ENCODE measurements around the gene ALDH18A1.

The ALDH18A1 gene

DNA sequence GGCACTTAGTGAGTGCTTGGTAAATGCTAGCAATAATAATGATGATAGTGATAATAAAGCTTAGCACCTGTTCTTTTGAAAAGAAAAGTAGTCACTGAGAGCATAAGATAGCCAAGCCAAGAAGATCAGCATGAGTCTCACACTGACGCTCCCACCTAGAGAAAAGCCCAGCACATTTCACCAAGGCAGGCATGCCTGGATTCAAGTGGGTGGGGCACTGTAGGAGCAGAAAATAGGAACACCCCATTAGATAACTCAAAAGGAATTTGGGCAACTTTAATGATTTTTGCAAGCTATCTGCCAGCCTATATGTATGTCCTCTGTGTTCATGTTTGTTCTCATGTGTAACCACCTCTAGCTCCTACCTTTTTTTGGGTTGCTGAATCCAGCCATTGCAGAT lies 77.2 kb downstream of the ALDH18A1 start:
- no peak for DNase-seq (ENCODE audit: low read depth, low spot score)

DNA sequence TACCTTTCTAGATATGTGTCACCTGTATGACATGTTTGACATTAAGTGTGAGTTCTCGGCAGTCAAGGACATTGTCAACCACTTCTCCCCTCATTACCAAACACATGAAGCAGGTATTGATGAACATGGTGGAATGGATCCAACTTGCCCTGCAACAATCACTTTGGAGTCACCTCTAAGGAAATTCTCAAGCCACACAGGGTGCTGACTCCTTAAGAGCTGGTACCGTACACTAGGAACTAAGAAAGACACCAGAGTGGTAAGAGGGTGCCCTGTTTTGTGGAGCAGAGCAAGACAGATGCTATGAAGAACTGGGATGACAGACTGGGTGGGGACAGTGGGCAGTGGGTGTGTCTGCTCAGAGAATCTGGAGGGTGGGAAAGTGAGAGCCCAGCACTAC lies 77.9 kb downstream of the ALDH18A1 start:
- no peak for DNase-seq (ENCODE audit: low read depth, low spot score)

DNA sequence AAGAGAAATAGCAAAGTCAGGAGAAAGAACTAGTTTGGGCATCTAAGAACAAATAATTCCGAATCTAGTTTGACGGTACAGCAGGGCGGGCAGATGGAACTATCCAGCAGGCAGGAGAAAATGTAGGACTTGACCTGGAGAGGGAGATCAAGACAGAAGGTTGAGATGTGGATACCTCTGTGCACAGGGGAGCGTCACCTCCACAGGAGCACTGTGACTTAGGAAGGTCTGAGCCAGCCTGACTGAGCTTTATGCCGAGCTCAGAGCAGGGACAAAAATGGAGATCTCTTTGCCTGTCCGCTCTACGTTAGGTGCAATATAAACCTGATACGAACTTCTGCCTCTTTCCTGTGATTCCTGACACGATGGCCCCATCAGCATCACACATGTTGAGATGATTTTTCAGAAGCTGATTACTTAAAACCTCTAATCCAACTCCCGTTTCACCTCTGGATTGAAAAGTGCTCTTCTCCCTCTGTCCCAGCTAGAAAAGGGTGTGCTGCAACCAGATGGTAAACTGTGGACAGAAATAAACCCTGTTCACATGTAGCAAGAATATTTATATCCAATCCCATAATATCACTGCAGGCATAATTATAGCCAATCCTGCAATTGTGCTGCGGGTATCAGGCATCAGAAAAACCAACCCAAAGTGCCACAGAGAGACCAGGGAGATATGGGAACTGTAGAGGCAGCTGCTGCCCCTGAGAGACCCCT lies 81.7 kb downstream of the ALDH18A1 start:
- DNase-seq (ENCODE audit: low read depth, low spot score): no peak

DNA sequence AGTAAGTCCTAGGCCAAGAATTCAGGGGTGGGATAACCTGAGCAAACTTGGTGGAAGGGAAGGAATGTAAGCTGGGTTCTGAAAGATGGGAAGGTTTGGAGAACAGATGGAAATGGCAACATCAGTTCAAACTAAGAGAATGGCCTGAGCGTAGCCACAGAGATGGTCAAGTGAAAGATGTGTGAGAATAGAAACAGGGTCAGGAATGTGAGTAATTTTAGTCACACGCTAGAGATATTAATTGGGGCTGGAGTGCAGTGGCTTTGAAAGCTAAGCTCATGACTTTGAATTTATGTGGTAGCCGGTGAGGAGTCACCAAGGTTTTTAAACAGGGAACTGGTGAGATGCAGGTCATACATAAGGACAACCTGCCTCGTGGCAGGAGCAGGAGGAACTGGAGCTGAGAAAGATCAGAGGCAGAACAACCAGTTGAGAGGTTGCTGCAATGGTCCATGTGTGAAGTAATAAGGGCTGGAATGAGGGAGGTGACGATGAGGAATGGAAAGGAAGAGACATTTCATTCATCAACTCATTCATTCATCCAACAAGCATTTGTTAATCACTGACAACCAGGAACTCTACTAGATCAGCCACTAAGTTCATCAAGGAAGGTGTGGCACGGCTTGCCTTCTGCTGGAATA lies 82.4 kb downstream of the ALDH18A1 start:
- no peak for DNase-seq (ENCODE audit: low read depth, low spot score)

DNA sequence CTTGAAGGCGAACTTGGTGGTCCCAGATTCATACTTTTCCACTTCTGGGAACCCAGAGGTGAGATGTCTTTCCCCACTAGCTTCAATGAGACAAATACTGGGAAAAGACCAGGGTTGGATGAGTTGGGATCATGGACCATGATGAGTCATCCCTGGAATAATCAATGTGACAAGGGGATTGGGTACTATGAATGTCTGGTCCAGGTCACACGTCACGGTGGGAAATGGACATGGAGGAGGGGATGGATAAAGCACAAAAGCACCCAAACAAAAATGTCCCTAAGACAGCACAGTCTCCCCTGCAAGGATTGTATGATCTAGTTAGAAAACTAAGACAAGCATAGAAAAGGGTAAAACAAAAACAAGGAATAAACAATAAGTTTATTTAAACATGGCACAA lies 83.0 kb downstream of the ALDH18A1 start:
- DNase-seq (ENCODE audit: low read depth, low spot score): no peak

DNA sequence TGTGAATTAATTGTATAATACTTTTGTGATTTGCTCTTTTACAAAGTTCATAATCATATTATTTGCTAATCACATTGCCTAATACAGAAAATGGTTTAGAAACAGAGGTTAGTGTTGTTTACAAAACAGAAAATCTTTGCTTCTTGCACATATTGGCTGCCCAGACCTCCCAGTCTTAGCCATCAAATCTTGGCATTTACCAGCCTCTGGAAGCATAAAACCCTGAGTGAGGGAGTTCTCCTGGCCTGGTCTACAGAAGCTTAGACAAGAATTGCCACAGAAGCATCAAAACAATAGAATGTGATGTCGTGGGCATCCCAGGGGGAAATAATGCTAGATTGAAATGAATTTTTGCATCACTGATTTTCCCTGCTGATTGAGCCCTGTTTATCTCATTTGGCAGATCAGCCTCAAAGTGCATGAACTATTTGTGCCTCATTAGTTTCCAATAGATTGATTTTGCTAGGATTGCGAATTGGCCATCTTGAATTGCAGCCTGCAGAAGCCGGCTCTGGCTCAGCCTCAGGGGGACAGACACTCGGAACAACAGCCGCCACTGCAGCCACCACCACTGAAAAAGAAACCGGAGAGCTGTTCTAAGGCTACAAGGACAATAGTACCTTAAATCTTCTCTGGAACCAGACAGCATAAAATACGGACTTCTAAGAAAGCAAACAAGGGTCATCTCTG lies 84.2 kb downstream of the ALDH18A1 start:
- no peak for DNase-seq (ENCODE audit: low read depth, low spot score)

DNA sequence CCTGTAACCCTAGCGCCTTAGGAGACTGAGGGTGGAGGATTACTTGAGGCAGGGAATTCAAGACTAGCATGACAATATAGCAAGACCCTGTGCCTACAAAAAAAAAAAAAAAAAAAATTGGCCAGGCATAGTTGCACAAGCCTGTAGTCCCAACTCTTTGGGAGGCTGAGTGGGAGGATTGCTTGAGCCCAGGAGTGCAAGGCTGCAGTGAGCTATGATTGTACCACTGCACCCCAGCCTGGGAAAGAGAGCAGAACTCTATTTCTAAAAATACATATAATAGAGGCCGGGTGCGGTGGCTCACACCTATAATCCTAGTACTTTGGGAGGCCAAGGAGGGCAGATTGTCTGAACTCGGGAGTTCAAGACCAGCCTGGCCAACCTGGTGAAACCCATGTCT lies 85.1 kb downstream of the ALDH18A1 start:
- no peak for DNase-seq (ENCODE audit: low read depth, low spot score)

DNA sequence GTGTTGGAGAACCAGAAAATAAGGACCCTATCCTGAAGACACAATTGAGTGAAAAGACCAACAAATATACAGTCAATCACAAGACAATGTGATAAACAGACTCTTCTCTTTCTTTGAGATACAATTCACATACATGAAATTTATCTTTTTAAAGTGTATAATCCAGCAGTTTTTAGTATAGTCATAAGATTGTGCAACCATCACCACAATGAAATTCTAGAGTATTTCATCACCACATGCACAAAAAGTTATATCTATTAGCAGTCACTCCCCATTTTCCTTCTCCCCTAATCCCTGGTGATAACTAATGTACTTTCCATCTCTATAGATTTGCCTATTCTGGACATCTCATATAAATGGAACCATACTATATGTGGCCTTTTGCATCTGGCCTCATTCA lies 87.1 kb downstream of the ALDH18A1 start:
- no peak for DNase-seq (ENCODE audit: low read depth, low spot score)

DNA sequence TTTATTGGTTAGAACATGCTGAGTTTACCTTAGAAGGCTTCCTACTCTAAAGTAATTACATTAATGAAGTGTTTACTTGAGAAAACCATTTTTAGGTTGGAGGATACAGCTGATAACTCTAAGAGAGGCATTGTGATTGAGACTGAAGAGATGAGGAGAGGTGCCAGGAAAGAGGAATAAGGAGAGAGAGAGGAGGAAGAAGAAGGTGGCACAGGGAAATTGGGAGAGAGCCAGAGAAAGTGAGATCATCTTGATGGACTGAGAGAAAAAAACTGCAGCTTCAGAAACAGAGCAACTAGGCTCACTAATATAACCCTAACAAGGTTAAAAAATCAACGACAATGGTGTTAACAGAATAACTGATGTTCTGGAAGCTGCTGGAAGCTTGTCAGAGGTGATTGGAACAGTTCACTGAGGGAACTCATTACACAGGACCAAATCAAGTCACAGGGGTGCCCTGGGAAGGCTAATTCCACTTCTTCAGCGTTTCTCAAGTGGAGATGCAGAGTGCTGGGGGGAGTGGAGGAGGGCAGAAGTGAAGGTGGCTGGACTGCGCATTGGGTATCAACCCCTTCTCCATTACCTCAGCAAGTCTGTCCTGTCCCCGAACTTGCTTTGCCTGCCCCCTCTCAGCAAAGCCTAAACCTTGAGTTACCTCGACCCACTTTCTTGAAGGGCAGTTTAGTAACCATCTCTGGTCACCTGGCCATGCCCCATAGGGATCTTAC lies 88.4 kb downstream of the ALDH18A1 start:
- no peak for DNase-seq (ENCODE audit: low read depth, low spot score)

DNA sequence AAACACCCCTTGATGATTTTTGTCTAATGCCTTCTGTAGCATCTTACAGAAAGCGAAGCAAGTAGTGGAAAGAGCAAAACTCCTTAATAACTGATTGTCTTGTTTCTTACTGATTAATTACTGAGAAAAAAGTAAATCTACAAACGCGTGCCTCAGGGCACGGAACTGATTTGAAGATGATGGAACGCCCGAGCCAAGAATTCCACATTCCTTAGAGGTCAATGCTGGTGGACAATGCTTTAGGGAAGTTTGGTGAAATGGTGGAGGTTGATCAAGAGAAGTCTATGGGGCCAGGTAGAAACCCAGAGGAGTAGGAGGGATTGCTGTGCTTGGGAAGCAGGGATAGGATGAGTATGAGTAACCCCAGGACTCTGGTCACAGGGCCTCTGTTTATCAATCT lies 90.4 kb downstream of the ALDH18A1 start:
- no peak for DNase-seq (ENCODE audit: low read depth, low spot score)

DNA sequence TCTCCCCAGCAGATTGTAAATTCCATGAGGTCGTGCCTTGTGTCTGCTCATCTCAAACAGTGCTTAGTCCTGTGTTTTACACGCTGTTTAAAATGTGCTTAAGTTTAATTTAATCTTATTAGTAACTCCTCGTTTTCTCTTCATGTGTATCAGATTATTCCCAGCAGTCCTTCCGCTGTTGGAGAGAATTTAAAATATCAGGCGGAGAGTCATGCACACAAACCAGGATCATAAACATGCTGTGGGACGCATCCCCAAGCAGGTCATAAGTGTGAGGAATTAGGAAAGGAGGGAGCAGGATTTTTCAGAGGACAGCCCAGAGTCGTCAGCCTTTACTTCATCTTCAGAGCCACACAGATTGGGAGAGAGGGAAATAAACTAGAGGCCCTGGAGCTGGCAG lies 91.2 kb downstream of the ALDH18A1 start:
- DNase-seq (ENCODE audit: low read depth, low spot score): no peak

DNA sequence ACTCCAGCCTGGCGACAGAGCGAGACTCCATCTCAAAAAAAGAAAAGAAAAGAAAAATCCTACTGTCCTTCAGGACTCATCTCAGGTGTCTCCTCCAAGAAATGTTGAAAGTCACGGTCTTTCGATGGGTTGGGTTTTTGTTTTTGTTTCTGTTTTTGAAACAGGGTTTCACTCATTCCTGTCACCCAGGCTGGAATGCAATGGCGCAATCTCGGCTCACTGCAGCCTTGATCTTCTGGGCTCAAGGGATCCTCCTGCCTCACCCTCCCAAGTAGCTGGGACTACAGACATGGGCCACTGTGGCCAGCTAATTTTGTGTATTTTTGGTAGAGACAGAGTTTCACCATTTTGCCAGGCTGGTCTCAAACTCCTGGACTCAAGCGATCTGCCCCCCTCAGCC lies 92.2 kb downstream of the ALDH18A1 start:
- no peak for DNase-seq (ENCODE audit: low read depth, low spot score)

DNA sequence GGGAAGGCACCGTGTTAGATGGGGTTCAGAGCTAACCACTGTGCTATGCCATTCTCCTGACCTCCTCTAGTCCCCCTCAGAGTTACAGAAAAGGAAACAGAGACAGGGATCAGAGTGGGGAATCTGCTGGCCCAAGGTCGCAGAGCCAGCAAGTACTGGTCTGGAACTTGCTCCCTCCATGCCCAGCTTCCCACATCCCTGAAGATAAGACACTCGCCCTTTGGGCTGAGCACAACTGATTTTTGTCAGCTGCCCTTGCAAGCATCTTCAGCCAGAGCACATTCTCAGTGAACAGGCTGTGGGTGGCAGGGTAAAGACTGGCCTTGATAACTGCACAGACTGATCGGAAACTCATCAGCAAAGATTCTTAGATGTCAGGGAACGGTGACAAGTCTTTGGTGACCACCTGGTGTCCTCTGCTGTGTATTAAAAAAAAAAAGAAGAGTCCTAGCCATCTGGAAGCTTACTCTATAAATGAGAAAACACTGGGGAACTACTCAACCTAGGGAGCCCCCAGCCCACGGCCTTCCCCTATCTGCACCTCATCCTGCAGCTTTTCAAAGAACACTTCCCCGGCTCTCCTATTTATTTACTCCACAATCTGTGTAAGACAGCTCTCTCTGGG lies 94.1 kb downstream of the ALDH18A1 start:
- no peak for DNase-seq (ENCODE audit: low read depth, low spot score)

DNA sequence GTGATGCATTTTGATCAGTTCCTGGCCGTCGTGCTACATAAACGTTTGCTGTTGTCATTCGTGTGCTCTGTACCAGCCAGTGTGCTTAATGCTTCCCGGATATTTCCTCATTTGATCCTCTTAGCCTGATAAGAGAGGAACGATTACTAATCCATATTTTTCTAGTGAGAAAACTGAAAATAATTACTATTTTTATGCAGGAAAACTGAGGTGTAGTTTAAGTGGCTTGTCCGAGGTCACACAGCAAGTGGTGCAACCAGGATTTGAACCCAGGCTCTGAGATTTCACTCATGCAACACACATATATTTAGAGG lies 94.7 kb downstream of the ALDH18A1 start:
- no peak for DNase-seq (ENCODE audit: low read depth, low spot score)

DNA sequence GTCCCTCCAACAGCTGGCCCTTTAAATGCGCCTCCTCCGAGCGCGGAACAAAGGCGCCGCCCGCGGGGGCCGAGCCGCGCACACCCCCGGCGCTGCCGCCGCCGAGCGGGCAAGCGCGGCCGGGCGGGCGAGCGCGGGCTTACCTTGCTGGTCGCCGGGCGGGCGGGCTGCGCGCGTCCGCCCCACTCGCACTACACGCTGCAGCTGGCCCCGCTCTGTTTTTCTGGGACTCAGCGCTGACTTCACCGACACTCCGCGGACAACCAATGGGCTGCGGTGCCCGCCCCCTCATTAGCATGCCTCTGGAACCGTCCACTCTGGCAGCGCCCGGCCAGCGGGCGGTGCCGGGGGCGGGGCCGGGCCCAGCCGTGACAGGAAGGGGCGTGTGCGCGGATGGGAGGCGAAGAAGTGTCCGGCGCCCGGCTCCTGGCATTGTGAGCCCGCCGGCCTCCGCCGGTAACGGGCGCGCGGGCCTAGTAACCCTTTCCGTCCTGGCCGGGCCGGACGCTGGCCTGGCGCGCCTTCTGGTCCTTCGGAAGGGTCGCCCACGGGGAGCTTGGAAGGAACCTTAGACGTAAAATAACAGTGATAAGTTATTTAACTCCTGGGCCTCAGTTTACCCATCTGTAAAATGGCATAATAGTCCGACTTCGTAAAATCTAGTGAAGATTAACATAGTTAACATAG lies 95.2 kb downstream of the ALDH18A1 start, which contains the start of gene SORBS1:
Gene SORBS1, minus strand, starts transcription at position 195 of the 687 bp plus-strand sequence. CDS start 120,236 bp downstream, outside the sequence.
- DNase-seq (ENCODE audit: low read depth, low spot score): no peak

DNA sequence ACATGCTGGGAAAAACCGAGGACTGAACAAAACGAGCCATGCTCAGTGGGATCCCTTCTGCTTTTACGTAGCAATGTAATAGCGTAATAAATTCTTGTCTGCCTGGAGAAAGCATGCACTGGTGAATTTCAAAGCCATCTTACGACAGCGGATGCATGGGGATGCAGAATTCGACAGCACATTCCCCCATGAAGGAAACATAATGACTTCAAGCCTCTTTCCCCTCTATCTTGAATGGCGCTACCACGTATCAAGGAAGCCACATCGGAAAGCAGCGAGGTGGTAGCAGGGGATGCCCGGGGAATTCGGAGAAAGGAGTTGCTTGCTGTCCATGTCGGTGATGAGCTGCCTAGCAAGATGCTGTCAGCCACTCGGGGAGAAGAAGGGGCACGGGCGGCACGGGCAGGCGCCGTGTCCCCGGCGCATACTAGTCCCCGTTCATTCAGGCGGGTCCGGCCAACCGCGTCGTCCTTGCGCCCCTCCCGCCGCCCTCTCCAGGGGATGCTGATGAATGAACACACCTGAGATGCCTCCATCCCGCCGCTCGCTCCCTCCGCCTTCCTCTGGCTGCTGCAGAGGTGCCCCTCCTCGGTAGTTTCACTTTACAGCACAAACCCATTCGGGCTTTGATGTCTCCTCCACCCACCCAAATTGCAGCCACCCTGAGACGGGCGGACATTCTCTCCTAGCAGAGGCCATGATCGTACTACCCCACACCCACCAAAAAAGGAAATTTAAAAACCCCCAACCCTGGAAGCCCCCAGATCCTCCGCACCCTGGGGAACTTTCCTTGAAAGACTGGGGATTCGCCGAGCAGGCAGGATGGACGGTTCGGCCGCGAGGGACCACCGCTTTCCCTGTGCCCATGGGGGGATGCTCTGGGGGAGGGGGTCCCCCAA lies 96.0 kb downstream of the ALDH18A1 start:
- DNase-seq (ENCODE audit: low read depth, low spot score): no peak

DNA sequence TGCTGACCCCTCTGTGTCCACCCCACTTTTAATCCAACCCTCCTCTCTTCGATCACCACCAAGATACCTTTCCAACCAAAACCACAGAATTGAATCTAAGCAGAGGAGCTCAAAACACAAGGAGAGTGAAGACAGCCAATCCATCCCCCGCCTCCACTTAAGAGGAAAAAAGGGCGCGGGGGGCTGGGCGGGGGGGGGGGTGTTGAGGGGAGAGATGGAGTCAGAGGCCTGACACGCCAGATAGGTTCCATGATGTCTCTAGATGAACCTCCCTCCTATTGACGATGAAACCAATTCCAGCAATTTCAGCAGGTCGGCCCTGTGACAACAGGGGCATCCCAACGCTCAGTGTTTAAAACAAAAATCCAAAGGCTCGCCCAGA lies 96.6 kb downstream of the ALDH18A1 start:
- DNase-seq (ENCODE audit: low read depth, low spot score): no peak

DNA sequence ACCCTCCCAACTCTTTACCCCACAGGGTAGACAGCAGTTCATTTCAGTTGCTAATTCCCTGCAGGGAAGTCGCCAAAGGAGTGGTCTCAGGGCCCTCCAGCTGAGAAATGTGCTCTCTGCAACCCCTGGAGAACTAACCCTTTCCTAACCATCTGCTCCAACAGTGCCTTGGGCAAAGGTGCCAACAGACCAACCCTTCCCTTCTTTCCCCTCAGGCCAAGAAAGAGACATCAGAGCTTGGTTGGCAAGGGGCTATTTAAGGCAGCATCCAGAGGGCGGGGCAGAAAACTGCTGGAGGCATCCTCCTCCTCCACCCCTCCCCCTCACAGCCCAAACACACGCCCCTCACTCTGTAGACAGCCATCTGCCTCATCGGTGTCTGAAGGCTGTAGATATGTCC lies 97.0 kb downstream of the ALDH18A1 start:
- no peak for DNase-seq (ENCODE audit: low read depth, low spot score)

DNA sequence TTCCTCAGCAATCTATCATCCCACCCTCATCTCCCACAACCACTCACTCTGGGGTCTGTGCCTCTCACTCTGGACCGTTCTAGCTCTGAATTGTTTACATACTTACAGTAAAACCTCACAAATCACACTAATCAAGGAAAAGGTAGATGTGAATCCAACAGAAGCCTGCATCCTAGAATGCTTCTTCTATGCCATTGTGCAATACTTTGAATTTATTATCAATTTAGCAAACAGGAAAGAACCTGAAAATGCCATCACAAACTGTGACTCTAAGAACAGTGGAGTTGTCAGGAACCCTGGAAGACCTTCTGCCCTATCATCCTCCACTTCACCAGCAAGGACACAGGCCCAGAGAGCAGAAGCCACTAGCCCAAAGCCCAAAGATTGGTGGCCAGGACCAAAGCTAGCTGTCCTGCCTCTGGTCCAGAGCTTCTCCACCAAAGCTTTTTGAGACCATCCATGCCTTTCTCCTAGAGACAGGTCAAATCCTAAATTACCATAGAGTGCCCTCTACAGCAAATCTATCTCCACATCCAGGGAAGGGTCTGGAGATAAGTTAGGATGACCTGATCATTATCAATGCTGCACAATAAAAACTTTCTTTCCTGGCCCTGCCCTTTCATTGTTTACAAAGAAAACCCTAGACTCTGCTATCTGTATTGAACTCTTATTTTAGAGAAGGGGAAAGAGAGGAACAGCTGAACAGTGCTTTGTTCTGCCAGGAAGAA lies 97.8 kb downstream of the ALDH18A1 start:
- no peak for DNase-seq (ENCODE audit: low read depth, low spot score)

All from iPS DF 19.7 (cell line).